ENCODE measurements around the gene SYNE4. TPM values are rescaled to one million over a fixed set of nuclear protein-coding genes. Genes with fewer than 3 reads are reported as not detected.

The SYNE4 gene
- total RNA-seq, 4 donors from 2014 or later = 0.26 to 0.95 (median 0.57) TPM; not detected in 1

- WGBS, 2 donors = 71 to 81% methylated on average over 8 of the region's 8 CpGs
- H3K4me3 ChIP-seq = no peak overlapping the region
- H3K27ac ChIP-seq = no peak overlapping the region
- H3K9me3 ChIP-seq = no peaks in the 10 kb centered on the region
- no peaks in the 10 kb centered on the region for H3K27me3 ChIP-seq
- TF ChIP-seq POLR2A (IDR thresholded peaks at IDR 0.05) = no peak
- TF ChIP-seq, protein P1, sequence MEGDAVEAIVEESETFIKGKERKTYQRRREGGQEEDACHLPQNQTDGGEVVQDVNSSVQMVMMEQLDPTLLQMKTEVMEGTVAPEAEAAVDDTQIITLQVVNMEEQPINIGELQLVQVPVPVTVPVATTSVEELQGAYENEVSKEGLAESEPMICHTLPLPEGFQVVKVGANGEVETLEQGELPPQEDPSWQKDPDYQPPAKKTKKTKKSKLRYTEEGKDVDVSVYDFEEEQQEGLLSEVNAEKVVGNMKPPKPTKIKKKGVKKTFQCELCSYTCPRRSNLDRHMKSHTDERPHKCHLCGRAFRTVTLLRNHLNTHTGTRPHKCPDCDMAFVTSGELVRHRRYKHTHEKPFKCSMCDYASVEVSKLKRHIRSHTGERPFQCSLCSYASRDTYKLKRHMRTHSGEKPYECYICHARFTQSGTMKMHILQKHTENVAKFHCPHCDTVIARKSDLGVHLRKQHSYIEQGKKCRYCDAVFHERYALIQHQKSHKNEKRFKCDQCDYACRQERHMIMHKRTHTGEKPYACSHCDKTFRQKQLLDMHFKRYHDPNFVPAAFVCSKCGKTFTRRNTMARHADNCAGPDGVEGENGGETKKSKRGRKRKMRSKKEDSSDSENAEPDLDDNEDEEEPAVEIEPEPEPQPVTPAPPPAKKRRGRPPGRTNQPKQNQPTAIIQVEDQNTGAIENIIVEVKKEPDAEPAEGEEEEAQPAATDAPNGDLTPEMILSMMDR (IDR thresholded peaks at IDR 0.05) = peak in 2 of 6 experiments; percentile 7 to 27
- H3K4me1 ChIP-seq = peaks cover 0 to 17% (median 12%) of the 10 kb centered on the region in 3 donors
- intact Hi-C loops (cut with DNase I) = no loop called here
- peaks cover 0 to 41% (median 4%) of the 10 kb centered on the region in 3 donors for H3K36me3 ChIP-seq
- no peak for DNase-seq
These were observed 21.9 kb upstream of the SYNE4 start for GRCh38 chr19:36030264-36031148.

- Histone ChIP-seq H3K4me3 (no peak overlapping the region), H3K4me1 (peaks cover 0 to 17% (median 12%) of the 10 kb centered on the region in 3 donors), H3K9me3 (no peaks in the 10 kb centered on the region), H3K27me3 (no peaks in the 10 kb centered on the region), H3K36me3 (peaks cover 0 to 50% (median 4%) of the 10 kb centered on the region in 3 donors), H3K27ac (no peak overlapping the region)
- DNase-seq = no peak
- TF ChIP-seq POLR2A (IDR thresholded peaks at IDR 0.05) = no peak
- TF ChIP-seq, protein P1 (IDR thresholded peaks at IDR 0.05) = no peak
- 69 to 80% methylated on average over 10 of the region's 10 CpGs for WGBS, 2 donors
- intact Hi-C loops (cut with DNase I) = no loop called here
These were observed 19.9 kb upstream of the SYNE4 start for GRCh38 chr19:36028313-36029041.

GRCh38 chr19:36027696-36028095 lies 19.1 kb upstream of the SYNE4 start:
- no peak for DNase-seq
- Histone ChIP-seq H3K27ac (no peak overlapping the region), H3K9me3 (no peaks in the 10 kb centered on the region), H3K36me3 (peaks cover 0 to 58% (median 4%) of the 10 kb centered on the region in 3 donors), H3K4me3 (no peak overlapping the region), H3K27me3 (no peaks in the 10 kb centered on the region), H3K4me1 (peaks cover 0 to 11% (median 8%) of the 10 kb centered on the region in 3 donors)
- WGBS, 2 donors = 91 to 97% methylated on average over 6 of the region's 6 CpGs
- intact Hi-C loops (cut with DNase I) = no loop called here
- TF ChIP-seq POLR2A (IDR thresholded peaks at IDR 0.05) = no peak
- TF ChIP-seq, protein P1 (IDR thresholded peaks at IDR 0.05) = no peak

- intact Hi-C loops (cut with DNase I) = no loop called here
- H3K4me1 ChIP-seq = no peaks in the 10 kb centered on the region
- no peak overlapping the region for H3K4me3 ChIP-seq
- 90 to 93% methylated on average over 26 to 33 of the region's 49 CpGs for WGBS, 2 donors
- no peak for DNase-seq
- TF ChIP-seq, protein P1 (IDR thresholded peaks at IDR 0.05) = no peak
- no peak for TF ChIP-seq POLR2A (IDR thresholded peaks at IDR 0.05)
- no peaks in the 10 kb centered on the region for H3K9me3 ChIP-seq
- H3K27ac ChIP-seq = no peak overlapping the region
- H3K36me3 ChIP-seq = peaks cover 0 to 72% (median 4%) of the 10 kb centered on the region in 3 donors
- H3K27me3 ChIP-seq = no peaks in the 10 kb centered on the region
These were observed 17.7 kb upstream of the SYNE4 start for GRCh38 chr19:36026091-36026876.
